Activated CD4-positive, alpha-beta T cell treated with anti-CD3 and anti-CD28 coated beads, Interleukin-2, amount 50 U/mL, for 4 hours (primary cell): ENCODE results near the gene NOL4L.
"Not testable (repeated sequence)": the region's sequence is repeated elsewhere in the genome, so short reads cannot be mapped to it uniquely, and the experiment has no call there.

Experiments
- DNase-seq, 2 experiments: peaks; one replicate each; pipeline ENCODE4 v3.0.0-alpha.2; 2020

Gene NOL4L

GRCh38 chr20:32595143-32595542 is 10.0 kb upstream of the NOL4L start:
- DNase-seq, result no peak

DNA sequence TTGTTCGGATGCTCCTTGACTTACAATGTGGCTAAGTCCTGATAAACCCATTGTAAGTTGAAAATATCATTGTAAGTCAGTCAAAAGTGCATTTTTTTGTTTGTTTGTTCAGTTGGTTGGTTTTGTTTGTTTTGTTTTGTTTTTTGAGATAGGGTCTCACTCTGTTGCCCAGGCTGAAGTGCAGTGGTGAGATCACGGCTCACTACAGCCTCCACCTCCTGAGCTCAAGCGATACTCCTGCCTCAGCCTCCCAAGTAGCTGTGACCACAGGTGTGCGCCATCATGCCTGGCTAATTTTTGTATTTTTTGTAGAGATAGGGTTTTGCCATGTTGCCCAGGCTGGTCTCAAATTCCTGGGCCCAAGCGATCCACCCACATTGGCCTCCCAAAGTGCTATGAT is 9.5 kb upstream of the NOL4L start:
- not testable (repeated sequence) for DNase-seq

- DNase-seq, result no peak
These were observed 9.1 kb upstream of the NOL4L start for GRCh38 chr20:32594204-32594603.

- not testable (repeated sequence) for DNase-seq
These were observed 7.5 kb upstream of the NOL4L start for GRCh38 chr20:32592616-32593015.

- no peak for DNase-seq
These were observed 6.9 kb upstream of the NOL4L start for GRCh38 chr20:32592022-32592421.

DNA sequence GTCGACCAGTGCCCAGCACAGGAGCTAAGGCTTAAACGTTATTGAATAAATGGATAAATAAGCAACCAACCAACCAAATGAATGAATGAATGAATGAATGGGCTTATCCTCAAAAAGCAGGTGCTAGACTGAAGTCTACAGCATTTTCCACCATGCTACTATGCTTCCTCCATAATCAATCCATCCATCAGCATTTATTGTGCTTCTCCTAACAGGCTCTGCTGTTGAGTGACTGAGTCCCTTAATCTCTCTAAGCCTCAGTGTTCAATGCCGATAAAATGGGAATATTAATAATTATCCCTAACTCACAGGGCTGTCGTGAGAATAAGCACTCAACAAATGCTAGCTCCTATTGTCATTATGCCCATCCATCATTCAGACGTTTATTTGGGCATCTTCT is 4.6 kb upstream of the NOL4L start:
- no peak for DNase-seq

DNA sequence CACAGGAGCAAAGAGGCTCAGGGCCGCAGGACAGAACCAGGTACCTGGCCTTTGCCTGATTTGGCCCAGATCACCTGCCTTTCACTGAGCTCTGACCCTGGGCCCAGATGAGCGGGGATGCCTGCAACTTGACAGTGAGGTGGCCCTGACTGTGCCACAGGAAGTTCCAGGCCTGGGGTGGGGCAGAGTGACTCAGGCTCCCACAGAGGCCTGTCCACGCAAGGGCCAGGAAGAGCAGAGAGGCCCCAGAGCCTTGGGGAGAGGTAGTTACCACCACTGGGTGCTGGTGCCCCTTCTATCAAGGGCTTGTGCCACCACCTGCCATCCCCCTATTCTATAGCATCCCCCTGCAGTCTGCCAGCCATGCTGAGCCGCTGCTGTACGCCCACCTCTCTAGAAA is 4.1 kb upstream of the NOL4L start:
- no peak for DNase-seq

DNA sequence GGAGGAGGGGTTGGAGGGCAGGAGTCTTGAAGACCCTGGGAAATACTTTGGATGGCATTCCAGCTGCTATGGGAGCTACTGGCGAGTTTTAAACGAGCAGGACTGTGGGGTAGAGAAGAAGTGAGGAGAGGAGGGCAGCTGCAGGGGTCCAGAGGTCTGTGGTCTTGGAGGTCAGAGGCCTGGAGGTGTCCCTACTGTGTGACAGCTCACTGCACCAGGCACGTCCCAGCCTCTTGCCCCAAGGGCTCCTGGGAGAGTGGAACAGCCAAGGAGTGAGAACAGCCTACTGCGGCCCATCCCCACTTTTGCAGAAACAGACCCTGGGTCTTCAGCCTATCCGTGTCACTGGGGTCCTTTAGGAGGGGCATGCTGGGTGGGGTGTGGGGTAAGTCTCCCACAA is 2.9 kb upstream of the NOL4L start:
- no peak for DNase-seq

DNA sequence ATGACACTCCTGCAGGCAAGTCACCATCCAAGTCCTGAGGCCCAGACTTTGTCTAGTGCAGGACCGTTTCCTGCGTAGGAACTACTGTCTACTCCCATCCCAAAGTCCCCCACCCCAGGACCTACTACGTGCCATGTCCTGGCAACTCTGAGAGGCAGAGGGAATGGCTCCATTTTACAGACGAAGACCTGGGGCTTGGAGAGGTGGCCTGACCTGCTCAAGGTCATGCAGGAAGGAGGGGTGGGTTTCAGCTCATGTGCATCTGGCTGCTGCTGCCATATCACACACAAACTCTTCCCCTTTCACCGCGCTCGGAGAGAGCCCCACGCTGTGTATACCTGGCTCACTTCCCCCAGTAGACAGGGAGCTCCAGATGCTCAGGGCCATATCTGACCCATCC is 1.2 kb upstream of the NOL4L start:
- no peak for DNase-seq

DNA sequence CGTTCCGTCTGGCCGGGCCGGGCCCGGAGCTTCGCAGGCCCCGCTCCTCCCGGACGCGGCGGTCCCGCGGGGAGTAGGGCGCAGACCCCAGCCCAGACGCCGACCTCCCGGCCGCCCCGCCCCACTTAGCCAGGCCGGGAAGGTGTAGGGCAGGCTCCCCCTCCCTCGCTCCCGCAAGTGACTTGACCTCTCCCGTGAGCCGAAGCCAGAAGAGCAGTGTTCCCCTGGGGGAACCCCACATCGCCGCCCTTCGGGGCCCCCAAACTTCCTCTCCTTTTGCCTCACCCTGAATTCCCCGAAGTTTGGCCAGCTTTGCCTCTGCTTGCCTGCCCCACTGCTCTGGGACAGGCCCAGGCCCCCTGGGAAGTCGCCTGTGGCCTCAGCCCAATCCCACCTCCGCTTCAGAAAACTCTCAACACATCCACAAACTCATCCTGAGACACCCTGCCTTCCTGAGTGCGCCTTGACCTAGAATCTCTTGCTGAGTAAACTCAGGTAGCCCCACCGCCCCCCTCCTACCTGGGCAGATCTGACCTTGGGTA is 524 bp upstream of the NOL4L start:
- DNase-seq, result no peak

DNA sequence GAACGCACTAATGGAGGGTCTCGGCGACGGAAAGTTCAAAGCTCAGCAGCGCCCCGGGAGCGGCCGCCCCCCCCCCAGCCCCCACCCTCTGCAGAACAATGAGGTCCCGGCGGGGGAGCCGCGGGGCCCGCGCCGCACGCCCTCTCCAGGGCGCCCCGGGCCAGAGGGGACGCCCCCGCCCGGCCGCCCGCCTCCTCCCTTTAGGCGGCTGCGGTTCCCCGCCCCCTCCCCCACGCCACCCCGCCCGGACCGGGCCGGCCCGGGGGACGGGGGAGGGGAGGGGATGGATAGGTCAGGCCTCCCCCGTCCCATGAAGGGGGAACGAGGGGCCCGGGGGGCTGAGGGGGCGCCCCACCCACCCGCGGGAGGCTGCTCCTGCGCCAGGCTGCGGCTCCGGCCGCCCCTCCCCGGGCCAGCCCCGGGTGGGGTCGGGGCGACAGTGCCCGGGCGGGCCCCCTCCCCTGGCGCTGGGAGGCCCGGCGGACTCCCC is 1.5 kb downstream of the NOL4L start:
- no peak for DNase-seq

- no peak for DNase-seq
These were observed 2.2 kb downstream of the NOL4L start for GRCh38 chr20:32582659-32583580.

GRCh38 chr20:32581839-32582658 is 3.1 kb downstream of the NOL4L start:
- no peak for DNase-seq

- DNase-seq, result no peak
These were observed 3.9 kb downstream of the NOL4L start for GRCh38 chr20:32580970-32581838.

GRCh38 chr20:32580219-32580969 is 4.7 kb downstream of the NOL4L start:
- DNase-seq, result no peak

DNA sequence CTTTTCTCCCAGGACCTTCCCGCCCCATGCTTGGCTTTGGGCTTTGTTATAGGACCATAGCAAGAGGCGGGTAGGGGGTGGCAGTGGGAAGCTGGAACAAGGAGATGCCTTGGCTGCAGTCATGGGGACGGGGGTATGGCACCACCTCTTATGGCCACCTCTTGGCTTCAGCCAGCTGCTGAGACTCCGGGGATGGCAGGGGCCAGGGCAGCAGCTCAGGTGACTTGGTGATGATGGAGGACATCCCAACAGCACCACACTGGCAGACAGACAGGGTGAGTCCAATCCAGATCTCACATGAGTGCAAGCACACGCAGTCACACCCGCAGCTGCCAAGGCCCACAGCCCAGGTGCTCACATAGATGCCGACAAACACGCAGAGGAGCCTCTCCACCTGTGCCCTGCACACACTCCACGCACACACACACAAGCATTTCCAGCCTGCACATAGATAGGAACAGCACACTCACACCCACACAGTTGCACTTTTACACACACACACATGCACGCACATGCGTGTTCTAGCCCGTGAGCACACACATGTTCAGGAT is 6.2 kb downstream of the NOL4L start:
- DNase-seq, result no peak

DNA sequence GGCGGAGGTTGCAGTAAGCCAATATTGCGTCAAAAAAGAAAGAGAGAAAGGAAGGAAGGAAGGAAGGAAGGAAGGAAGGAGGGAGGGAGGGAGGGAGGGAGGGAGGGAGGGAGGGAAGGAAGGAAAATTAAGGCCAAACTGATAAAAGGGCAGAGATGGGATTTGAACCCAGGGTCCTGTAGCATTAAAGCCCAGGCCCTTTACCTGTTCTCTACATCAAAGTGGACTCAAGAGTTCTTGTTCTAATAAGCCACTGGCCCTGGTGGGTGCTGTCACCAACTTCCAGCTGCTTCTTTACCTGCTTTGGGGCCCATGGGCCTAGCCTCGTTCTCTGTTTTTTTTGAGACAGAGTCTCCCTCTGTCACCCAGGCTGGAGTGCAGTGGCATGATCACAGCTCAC is 7.1 kb downstream of the NOL4L start:
- DNase-seq, result not testable (repeated sequence)

DNA sequence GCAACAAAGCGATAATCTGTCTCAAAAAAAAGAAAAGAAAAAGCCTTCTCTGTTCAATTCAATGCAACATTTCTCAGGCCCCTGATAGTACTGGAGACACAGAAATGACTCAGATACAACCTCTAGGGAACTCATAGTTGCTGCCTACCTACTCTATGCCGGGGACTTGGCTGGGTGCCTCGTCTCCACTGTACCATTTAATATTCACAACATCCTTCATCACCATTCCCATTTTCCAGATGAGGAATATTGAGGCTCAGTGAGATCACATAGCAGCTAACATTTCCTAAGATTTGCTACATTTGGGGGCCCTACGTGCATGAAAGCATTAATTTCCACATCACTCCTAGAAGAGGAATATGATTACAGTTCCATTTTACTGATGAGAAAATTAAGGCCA is 7.5 kb downstream of the NOL4L start:
- no peak for DNase-seq

GRCh38 chr20:32577023-32577422 is 8.1 kb downstream of the NOL4L start:
- no peak for DNase-seq

GRCh38 chr20:32576560-32576959 is 8.6 kb downstream of the NOL4L start:
- no peak for DNase-seq

- no peak for DNase-seq
These were observed 9.3 kb downstream of the NOL4L start for GRCh38 chr20:32575805-32576204.

DNA sequence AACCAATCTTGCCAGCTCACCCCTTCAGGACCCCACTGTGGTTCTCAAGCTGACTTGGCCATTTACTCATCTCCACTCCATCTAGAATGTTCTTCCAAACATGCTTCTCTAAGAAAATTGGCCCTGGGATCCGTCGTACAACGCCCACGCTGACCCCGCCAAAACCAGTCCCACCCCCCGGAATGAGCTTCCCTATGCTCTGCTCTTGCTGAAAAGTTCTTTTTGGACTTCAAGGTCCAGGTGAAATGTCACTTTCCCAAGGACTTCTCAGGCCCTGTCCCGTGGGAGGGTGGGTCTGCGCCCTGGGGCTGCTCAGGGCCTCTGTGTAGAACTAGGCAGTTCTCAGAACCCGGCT is 9.9 kb downstream of the NOL4L start:
- no peak for DNase-seq
